Retinal pigment epithelial cell (primary cell): ENCODE measurements around the gene ATP4A.

ENCODE experiments used
- DNase-seq: peaks from one replicate; pipeline ENCODE4 v3.0.0-alpha.2; 2010; ENCODE audit warnings: low read depth
- H3K4me3 ChIP-seq: 2 replicates; pipeline ENCODE4 v1.5.1; 2011; ENCODE audit warnings: mild to moderate bottlenecking, low read length, control low read depth, moderate library complexity
- CTCF ChIP-seq: conservative IDR thresholded peaks from 2 replicates; pipeline ENCODE4 v1.5.1; 2011; ENCODE audit warnings: low read depth, low read length, control low read depth, inconsistent platforms

The ATP4A gene

GRCh38 chr19:35540356-35540927 lies 23.0 kb downstream of the ATP4A start:
- H3K4me3 ChIP-seq = no peak overlapping the region
- TF ChIP-seq CTCF = no peak
- DNase-seq = no peak

- no peak for TF ChIP-seq CTCF
- no peak for DNase-seq
- H3K4me3 ChIP-seq = no peak overlapping the region
Observed at GRCh38 chr19:35539850-35540249, 23.6 kb downstream of the ATP4A start.

DNA sequence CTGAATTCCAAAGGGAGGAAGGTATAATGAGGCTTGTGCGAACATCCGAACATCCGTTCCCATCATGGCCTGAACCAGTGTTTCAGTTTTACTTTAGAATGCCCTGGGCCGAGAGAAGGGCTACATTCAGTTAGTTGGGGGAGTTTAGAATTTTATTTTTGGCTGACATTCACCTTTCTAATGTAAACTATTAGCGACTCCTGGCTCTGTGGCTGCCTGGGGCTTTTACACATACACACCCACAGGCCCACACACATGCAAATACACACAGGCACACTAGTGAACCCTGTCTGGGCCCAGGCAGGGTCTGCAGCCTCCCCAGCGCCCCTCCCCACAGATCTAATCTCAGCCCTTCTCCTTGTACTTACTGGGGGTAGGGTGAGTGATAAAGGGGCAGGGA lies 24.1 kb downstream of the ATP4A start:
- no peak for TF ChIP-seq CTCF
- H3K4me3 ChIP-seq = no peak overlapping the region
- no peak for DNase-seq

DNA sequence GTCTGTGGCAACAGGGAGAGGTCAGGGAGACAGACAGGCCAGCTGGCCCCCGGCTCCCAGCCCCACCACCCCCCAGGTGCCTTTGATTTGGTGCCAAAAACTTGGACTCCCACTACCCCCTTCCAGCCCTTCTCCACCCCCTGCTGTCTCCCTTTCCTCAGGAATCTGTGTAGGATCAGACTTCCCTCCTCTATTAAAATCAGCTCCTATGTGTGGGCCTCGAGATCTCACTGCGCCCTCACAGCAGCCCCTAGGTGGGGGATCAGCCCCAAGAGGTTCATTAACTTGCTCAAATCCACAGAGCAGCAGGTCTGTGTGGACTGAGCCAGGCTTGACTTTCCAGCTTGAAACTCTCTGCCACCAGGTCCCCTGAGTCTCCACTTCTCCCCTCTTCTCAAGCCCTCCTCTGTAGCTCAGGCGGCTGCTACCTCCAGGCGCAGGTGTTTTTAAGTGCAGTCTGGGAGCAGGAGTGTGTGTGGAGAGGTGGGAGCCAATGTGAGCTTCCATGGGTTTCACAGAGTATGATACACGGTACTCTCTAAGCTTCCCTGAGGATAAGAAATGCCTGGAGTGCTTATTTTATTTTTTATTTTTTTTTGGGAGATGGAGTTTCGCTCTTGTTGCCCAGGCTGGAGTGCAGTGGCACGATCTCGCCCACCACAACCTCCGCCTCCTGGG lies 28.5 kb downstream of the ATP4A start:
- H3K4me3 ChIP-seq = no peak overlapping the region
- TF ChIP-seq CTCF = no peak
- DNase-seq = no peak

DNA sequence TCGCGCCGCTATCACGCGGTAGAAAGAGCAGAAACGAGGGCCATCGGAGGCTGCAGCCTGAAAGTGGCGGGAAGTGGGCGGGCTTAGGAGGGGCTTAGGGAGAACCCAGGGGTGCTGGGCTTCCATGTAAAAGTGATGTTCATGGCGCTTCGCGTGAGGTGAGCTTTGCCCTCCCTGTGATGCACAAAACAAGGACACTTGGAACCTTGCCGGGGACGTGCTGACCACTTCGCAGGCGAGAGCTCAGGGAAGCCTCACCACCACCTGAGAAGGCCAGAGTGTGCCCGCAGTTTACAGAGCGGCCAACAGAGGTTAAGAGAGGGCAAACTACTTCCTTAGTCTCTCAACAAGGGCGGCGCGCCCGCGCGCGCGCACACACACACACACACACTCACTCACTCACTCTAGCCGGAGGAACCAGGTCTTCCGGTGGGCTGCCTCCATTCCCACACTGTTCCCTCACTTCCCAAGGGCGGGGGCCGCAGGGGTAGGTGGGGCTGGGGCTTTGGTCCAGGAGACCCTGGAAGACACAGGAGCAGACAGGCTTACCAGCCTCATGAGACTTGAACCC lies 29.6 kb downstream of the ATP4A start:
- H3K4me3 ChIP-seq = peak overlapping the region; percentile 8
- DNase-seq = no peak
- no peak for TF ChIP-seq CTCF

DNA sequence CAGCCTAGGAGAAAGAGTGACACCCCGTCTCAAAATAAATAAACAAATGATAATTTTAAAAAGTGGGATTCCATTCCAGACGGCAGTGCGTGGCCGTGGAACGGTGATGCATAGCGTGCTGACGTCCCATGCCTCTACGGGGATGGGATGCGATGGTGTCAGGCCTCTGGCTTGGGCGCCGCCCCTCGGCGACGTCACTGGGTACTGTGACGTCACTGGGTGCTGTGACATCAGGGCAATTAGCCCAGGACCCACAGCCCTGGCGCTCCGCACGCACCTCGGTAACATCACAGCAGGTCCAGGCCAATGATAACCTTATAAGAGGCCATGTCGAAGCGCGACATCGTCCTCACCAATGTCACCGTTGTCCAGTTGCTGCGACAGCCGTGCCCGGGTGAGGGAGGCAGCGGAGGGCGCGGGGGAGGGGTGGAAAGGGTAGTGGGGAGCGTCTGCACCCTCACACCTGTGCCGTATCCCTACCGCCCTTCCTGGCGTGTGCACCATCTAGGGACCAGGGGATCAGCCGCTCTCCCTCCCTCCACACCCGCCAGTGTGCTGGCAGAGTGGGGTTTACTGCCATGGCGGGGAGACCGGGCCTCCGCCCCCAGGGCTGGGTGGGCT lies 30.1 kb downstream of the ATP4A start, which contains the start of gene GAPDHS:
Gene GAPDHS, plus strand, starts transcription at position 256 of the 621 bp plus-strand sequence. Its CDS starts 72 bp downstream, at position 328.
- DNase-seq = no peak
- peak within 1 kb of the TSS; percentile 8 for H3K4me3 ChIP-seq
- no peak for TF ChIP-seq CTCF
